CD14-positive monocyte (primary cell): ENCODE measurements around the gene C16orf46. TPM values are rescaled to one million over a fixed set of nuclear protein-coding genes. Genes with fewer than 3 reads are reported as not detected.

ENCODE experiments used
- DNase-seq, 3 donors: peaks; one replicate each; pipeline ENCODE4 v3.0.0-alpha.2; 2011 to 2022
- H2AFZ ChIP-seq: 2 replicates; pipeline ENCODE4 v1.6.0; 2012; ENCODE audit warnings: mild to moderate bottlenecking, low read depth, low read length, inconsistent platforms; ENCODE audit not compliant: insufficient read depth, poor library complexity, severe bottlenecking
- H3K27ac ChIP-seq, 2 donors: 1 replicate in 1 of 2; 2 replicates in 1 of 2; pipeline ENCODE4 v1.5.1; 2012 to 2013; ENCODE audit warnings: low read length in 2 of 2, control low read depth in 1 of 2, inconsistent platforms in 1 of 2, low read depth in 1 of 2, mild to moderate bottlenecking in 1 of 2
- H3K27me3 ChIP-seq, 2 donors: one replicate each; pipeline versions ENCODE4 v1.6.0 to v1.6.1; 2011 to 2013; ENCODE audit warnings: low read length in 2 of 2; ENCODE audit not compliant: control insufficient read depth in 2 of 2, insufficient read depth in 2 of 2
- H3K36me3 ChIP-seq, 2 donors: replicated peaks in 1 of 2; 1 replicate in 1 of 2; 2 replicates in 1 of 2; pipeline versions ENCODE4 v1.5.1 to v1.6.1; 2012 to 2013; ENCODE audit warnings: low read length in 2 of 2, control low read depth in 1 of 2, inconsistent platforms in 1 of 2, mild to moderate bottlenecking in 1 of 2; ENCODE audit not compliant: insufficient read depth in 2 of 2, control insufficient read depth in 1 of 2
- H3K4me1 ChIP-seq, 2 donors: 1 replicate in 1 of 2; 2 replicates in 1 of 2; pipeline versions ENCODE4 v1.5.1 to v1.6.1; 2012 to 2013; ENCODE audit warnings: low read length in 2 of 2, control low read depth in 1 of 2, inconsistent platforms in 1 of 2, mild to moderate bottlenecking in 1 of 2, moderate library complexity in 1 of 2; ENCODE audit not compliant: insufficient read depth in 2 of 2, control insufficient read depth in 1 of 2
- H3K4me2 ChIP-seq: replicated peaks from 2 replicates; pipeline ENCODE3; 2012; ENCODE audit warnings: low read length, moderate library complexity, mild to moderate bottlenecking; ENCODE audit not compliant: poor library complexity, severe bottlenecking; ENCODE audit errors: extremely low read depth
- H3K4me3 ChIP-seq, 3 experiments: fragments of 200-600 bp in 1 of 3; sonication (generic) in 1 of 3; replicated peaks in 1 of 3; 1 replicate in 2 of 3; 2 replicates in 1 of 3; pipeline ENCODE4 v1.5.1; 2011 to 2013; ENCODE audit warnings: low read length in 3 of 3, mild to moderate bottlenecking in 3 of 3, control low read depth in 2 of 3, low read depth in 2 of 3, inconsistent platforms in 1 of 3, moderate library complexity in 1 of 3
- H3K79me2 ChIP-seq: 2 replicates; pipeline ENCODE4 v1.6.0; 2012; ENCODE audit warnings: mild to moderate bottlenecking, control low read depth, inconsistent platforms, low read length, moderate library complexity; ENCODE audit not compliant: insufficient read depth
- H3K9ac ChIP-seq: 2 replicates; pipeline ENCODE4 v1.6.0; 2017; ENCODE audit warnings: low read length, mild to moderate bottlenecking; ENCODE audit not compliant: insufficient read depth, poor library complexity, severe bottlenecking
- H3K9me3 ChIP-seq, 2 donors: replicated peaks in 1 of 2; 1 replicate in 1 of 2; 2 replicates in 1 of 2; pipeline versions ENCODE4 v1.5.1 to v1.6.1; 2012 to 2013; ENCODE audit warnings: low read length in 2 of 2, control low read depth in 1 of 2; ENCODE audit not compliant: control insufficient read depth in 1 of 2, insufficient read depth in 1 of 2
- H4K20me1 ChIP-seq: 2 replicates; pipeline ENCODE4 v1.6.0; 2012; ENCODE audit warnings: mild to moderate bottlenecking, low read length, control low read depth, moderate library complexity; ENCODE audit not compliant: insufficient read depth
- H3K27ac Mint-ChIP-seq, 7 donors: one replicate each; pipeline ENCODE4 v1.8.0; 2020; ENCODE audit warnings: mild to moderate bottlenecking in 7 of 7, mixed read lengths in 7 of 7, moderate library complexity in 6 of 7, inconsistent platforms in 2 of 7
- H3K27me3 Mint-ChIP-seq, 3 donors: one replicate each; pipeline ENCODE4 v1.8.0; 2021 to 2022; ENCODE audit warnings: low read depth in 3 of 3, mild to moderate bottlenecking in 3 of 3, mixed read lengths in 3 of 3, moderate library complexity in 3 of 3, inconsistent platforms in 1 of 3
- H3K36me3 Mint-ChIP-seq, 2 donors: one replicate each; pipeline ENCODE4 v1.8.0; 2020; ENCODE audit warnings: mixed read lengths in 2 of 2, inconsistent platforms in 1 of 2, mild to moderate bottlenecking in 1 of 2
- H3K4me1 Mint-ChIP-seq: one replicate; pipeline ENCODE4 v1.8.0; 2020; ENCODE audit warnings: mild to moderate bottlenecking, mixed read lengths
- H3K4me3 Mint-ChIP-seq, 2 donors: one replicate each; pipeline ENCODE4 v1.8.0; 2020; ENCODE audit warnings: mild to moderate bottlenecking in 2 of 2, mixed read lengths in 2 of 2, moderate library complexity in 1 of 2
- H3K9me3 Mint-ChIP-seq, 7 donors: one replicate each; pipeline ENCODE4 v1.8.0; 2020 to 2022; ENCODE audit warnings: mixed read lengths in 7 of 7, mild to moderate bottlenecking in 6 of 7, moderate library complexity in 6 of 7, inconsistent platforms in 2 of 7
- CTCF ChIP-seq: fragments of 200-600 bp; IDR thresholded peaks from one replicate; pipeline ENCODE4 v1.8.0; 2022; ENCODE audit warnings: antibody characterized with exemption, mild to moderate bottlenecking
- WGBS: methylation state at CpG from one replicate; pipeline ENCODE4 v1.1.5; 2013; ENCODE audit warnings: missing lambda C conversion rate; ENCODE audit not compliant: insufficient coverage; 5-methylcytosine and 5-hydroxymethylcytosine counted together
- intact Hi-C, 2 donors: fragments of 100-400 bp; cut with micrococcal nuclease; formaldehyde crosslinking; loops; one replicate each; pipeline versions ENCODE4 v1.15.0 to v1.15.1; 2023
- polyA plus RNA-seq, 3 donors: library from polyadenylated mRNA; depleted of rRNA in 1 of 3; unstranded in 2 of 3; stranded (reverse) in 1 of 3; fragments of 300-500 nt in 2 of 3; fragments of >200 nt in 1 of 3; fragmentation: Illumina TruSeq in 2 of 3; gene quantifications; 1 replicate in 2 of 3; 2 replicates in 1 of 3; pipeline ENCODE4 v1.2.3, GENCODE V29; 2012 to 2021

C16orf46 gene
- polyA plus RNA-seq, 3 donors: 0.37 to 0.42 TPM; not detected in 1

GRCh38 chr16:81117436-81117835 lies 40.4 kb upstream of the C16orf46 start:
- no peak overlapping the region for H3K27ac ChIP-seq
- no peaks in the 10 kb centered on the region for H3K79me2 ChIP-seq
- H3K9ac ChIP-seq: no peak overlapping the region
- H3K36me3 Mint-ChIP-seq: no peaks in the 10 kb centered on the region
- H4K20me1 ChIP-seq: no peaks in the 10 kb centered on the region
- H3K27me3 ChIP-seq: no peaks in the 10 kb centered on the region
- TF ChIP-seq CTCF: no peak
- WGBS: 70% methylated on average over 9 of the region's 11 CpGs
- no peak overlapping the region for H3K4me3 ChIP-seq
- H3K4me2 ChIP-seq: no peak overlapping the region
- intact Hi-C loops: no loop called here
- no peak overlapping the region for H3K4me3 Mint-ChIP-seq
- no peak for DNase-seq
- no peaks in the 10 kb centered on the region for H3K36me3 ChIP-seq
- H2AFZ ChIP-seq: no peak overlapping the region
- H3K4me1 Mint-ChIP-seq: no peaks in the 10 kb centered on the region
- peaks cover 0 to 3% (median 0%) of the 10 kb centered on the region in 7 donors for H3K9me3 Mint-ChIP-seq
- H3K9me3 ChIP-seq: no peaks in the 10 kb centered on the region
- H3K27ac Mint-ChIP-seq: no peak overlapping the region
- no peaks in the 10 kb centered on the region for H3K4me1 ChIP-seq
- H3K27me3 Mint-ChIP-seq: peaks cover 8 to 19% (median 10%) of the 10 kb centered on the region in 3 donors

GRCh38 chr16:81116285-81116684 lies 39.2 kb upstream of the C16orf46 start:
- no peaks in the 10 kb centered on the region for H3K79me2 ChIP-seq
- no peak overlapping the region for H3K4me3 ChIP-seq
- Mint-ChIP-seq H3K9me3 (peaks cover 0 to 3% (median 0%) of the 10 kb centered on the region in 7 donors), H3K4me1 (no peaks in the 10 kb centered on the region), H3K27ac (no peak overlapping the region), H3K36me3 (no peaks in the 10 kb centered on the region), H3K4me3 (no peak overlapping the region), H3K27me3 (peaks cover 8 to 23% (median 13%) of the 10 kb centered on the region in 3 donors)
- H4K20me1 ChIP-seq: no peaks in the 10 kb centered on the region
- no peak for DNase-seq
- H3K4me2 ChIP-seq: no peak overlapping the region
- no peaks in the 10 kb centered on the region for H3K9me3 ChIP-seq
- WGBS: 90% methylated on average over 2 of the region's 9 CpGs
- no peak overlapping the region for H2AFZ ChIP-seq
- H3K4me1 ChIP-seq: no peaks in the 10 kb centered on the region
- H3K9ac ChIP-seq: no peak overlapping the region
- no peak for TF ChIP-seq CTCF
- H3K36me3 ChIP-seq: no peaks in the 10 kb centered on the region
- no peaks in the 10 kb centered on the region for H3K27me3 ChIP-seq
- intact Hi-C loops: no loop called here
- no peak overlapping the region for H3K27ac ChIP-seq
